Activated CD4-positive, alpha-beta T cell treated with anti-CD3 and anti-CD28 coated beads, Interleukin-2, amount 50 U/mL, for 24 hours (primary cell): ENCODE results near the gene HSBP1L1.

Source experiments
- DNase-seq, 2 donors: peaks; one replicate each; pipeline ENCODE4 v3.0.0-alpha.2; 2020; ENCODE audit warnings: low read depth in 1 of 2, low spot score in 1 of 2

The HSBP1L1 gene

GRCh38 chr18:79964330-79965118, at the start of gene HSBP1L1:
Gene HSBP1L1 (plus strand): TSS chr18:79964643. CDS start chr18:79964736, 93 bp downstream.
- DNase-seq = no peak

- no peak for DNase-seq
Observed at GRCh38 chr18:79915161-79916127, 49.0 kb upstream of the HSBP1L1 start.

- no peak for DNase-seq
Observed at GRCh38 chr18:79916128-79916494, 48.3 kb upstream of the HSBP1L1 start.

- no peak for DNase-seq
Observed at GRCh38 chr18:79916546-79917168, 47.8 kb upstream of the HSBP1L1 start.

GRCh38 chr18:79917169-79917852, 47.1 kb upstream of the HSBP1L1 start:
- no peak for DNase-seq

- no peak for DNase-seq
Observed at GRCh38 chr18:79917853-79918614, 46.4 kb upstream of the HSBP1L1 start.

GRCh38 chr18:79918615-79919011, 45.8 kb upstream of the HSBP1L1 start:
- DNase-seq = no peak

- no peak for DNase-seq
Observed at GRCh38 chr18:79919089-79919488, 45.4 kb upstream of the HSBP1L1 start.

- no peak for DNase-seq
Observed at GRCh38 chr18:79921984-79922965, 42.2 kb upstream of the HSBP1L1 start.

- no peak for DNase-seq
Observed at GRCh38 chr18:79922971-79923411, 41.5 kb upstream of the HSBP1L1 start.

GRCh38 chr18:79923896-79924585, 40.4 kb upstream of the HSBP1L1 start:
- no peak for DNase-seq

GRCh38 chr18:79924814-79925731, 39.4 kb upstream of the HSBP1L1 start:
- DNase-seq = no peak

GRCh38 chr18:79926306-79926705, 38.1 kb upstream of the HSBP1L1 start:
- DNase-seq = no peak

GRCh38 chr18:79926715-79927606, 37.5 kb upstream of the HSBP1L1 start:
- no peak for DNase-seq

GRCh38 chr18:79927607-79928562, 36.6 kb upstream of the HSBP1L1 start:
- DNase-seq = no peak
